ENCODE results near the gene FAM25C. TPM values are rescaled to one million over a fixed set of nuclear protein-coding genes. Genes with fewer than 3 reads are reported as not detected.
"Not testable (repeated sequence)": the region's sequence is repeated elsewhere in the genome, so short reads cannot be mapped to it uniquely, and the experiment has no call there.

The FAM25C gene
- total and polyA plus RNA-seq, 3 donors from 2014 or later = not detected

GRCh38 chr10:47975409-47975808 lies 24.2 kb downstream of the FAM25C start:
- H3K4me3 ChIP-seq; H3K27ac ChIP-seq; DNase-seq; H3K27me3 ChIP-seq; H3K9me3 ChIP-seq; H3K36me3 ChIP-seq (ENCODE audit: low read depth, missing control alignments); intact Hi-C loops (cut with DNase I; ENCODE audit: low total_unique reads); H3K4me1 ChIP-seq: not testable (repeated sequence)
- WGBS, 2 donors = 92 to 95% methylated on average over 2 of the region's 3 CpGs

- intact Hi-C loops (cut with DNase I; ENCODE audit: low total_unique reads); H3K4me3 ChIP-seq; DNase-seq; H3K27me3 ChIP-seq; H3K9me3 ChIP-seq; H3K4me1 ChIP-seq; H3K36me3 ChIP-seq (ENCODE audit: low read depth, missing control alignments); H3K27ac ChIP-seq: not testable (repeated sequence)
Observed at GRCh38 chr10:47973131-47973530, 26.5 kb downstream of the FAM25C start.

- H3K4me3 ChIP-seq; H3K27ac ChIP-seq; intact Hi-C loops (cut with DNase I; ENCODE audit: low total_unique reads); DNase-seq; H3K4me1 ChIP-seq; H3K27me3 ChIP-seq; H3K36me3 ChIP-seq (ENCODE audit: low read depth, missing control alignments); H3K9me3 ChIP-seq: not testable (repeated sequence)
- WGBS, 2 donors = no CpG with 5 or more reads among the region's 2 CpGs
Observed at GRCh38 chr10:47972077-47972476, 27.5 kb downstream of the FAM25C start.

GRCh38 chr10:47971598-47971997 lies 28.0 kb downstream of the FAM25C start:
- no CpG with 5 or more reads among the region's 5 CpGs for WGBS, 2 donors
- H3K36me3 ChIP-seq (ENCODE audit: low read depth, missing control alignments); DNase-seq; intact Hi-C loops (cut with DNase I; ENCODE audit: low total_unique reads); H3K9me3 ChIP-seq; H3K4me1 ChIP-seq; H3K4me3 ChIP-seq; H3K27ac ChIP-seq; H3K27me3 ChIP-seq: not testable (repeated sequence)

GRCh38 chr10:47970047-47970446 lies 29.5 kb downstream of the FAM25C start:
- intact Hi-C loops (cut with DNase I; ENCODE audit: low total_unique reads); H3K36me3 ChIP-seq (ENCODE audit: low read depth, missing control alignments); H3K9me3 ChIP-seq; H3K4me3 ChIP-seq; DNase-seq; H3K27me3 ChIP-seq; H3K27ac ChIP-seq; H3K4me1 ChIP-seq: not testable (repeated sequence)
- 77% methylated on average over 3 of the region's 3 CpGs for WGBS, 2 donors

GRCh38 chr10:47968988-47969387 lies 30.6 kb downstream of the FAM25C start:
- H3K27me3 ChIP-seq; H3K4me1 ChIP-seq; intact Hi-C loops (cut with DNase I; ENCODE audit: low total_unique reads); H3K27ac ChIP-seq; H3K9me3 ChIP-seq; H3K4me3 ChIP-seq; DNase-seq; H3K36me3 ChIP-seq (ENCODE audit: low read depth, missing control alignments): not testable (repeated sequence)
- WGBS, 2 donors = 89 to 93% methylated on average over 4 to 6 of the region's 6 CpGs

- not testable (repeated sequence) for H3K4me3 ChIP-seq
Observed at GRCh38 chr10:47964280-47965063, 35.1 kb downstream of the FAM25C start.

GRCh38 chr10:47962785-47963184 lies 36.8 kb downstream of the FAM25C start:
- H3K4me3 ChIP-seq; H3K4me1 ChIP-seq; intact Hi-C loops (cut with DNase I; ENCODE audit: low total_unique reads); DNase-seq; H3K27ac ChIP-seq; H3K9me3 ChIP-seq; H3K27me3 ChIP-seq; H3K36me3 ChIP-seq (ENCODE audit: low read depth, missing control alignments): not testable (repeated sequence)
- no CpG with 5 or more reads among the region's 5 CpGs for WGBS, 2 donors

More at GRCh38 chr10:47964280-47965063, 35.1 kb downstream of the FAM25C start:
- 25% methylated on average over 5 of the region's 14 CpGs; no CpG with 5 or more reads in 1 of the 2 donors for WGBS, 2 donors
- H3K9me3 ChIP-seq; H3K27ac ChIP-seq; H3K27me3 ChIP-seq; H3K4me1 ChIP-seq; H3K36me3 ChIP-seq (ENCODE audit: low read depth, missing control alignments); intact Hi-C loops (cut with DNase I; ENCODE audit: low total_unique reads); DNase-seq: not testable (repeated sequence)

GRCh38 chr10:47960699-47961098 lies 38.9 kb downstream of the FAM25C start:
- H3K27me3 ChIP-seq; H3K4me1 ChIP-seq; H3K9me3 ChIP-seq; H3K4me3 ChIP-seq; DNase-seq; H3K36me3 ChIP-seq (ENCODE audit: low read depth, missing control alignments); intact Hi-C loops (cut with DNase I; ENCODE audit: low total_unique reads); H3K27ac ChIP-seq: not testable (repeated sequence)
- WGBS, 2 donors = no CpG with 5 or more reads among the region's 2 CpGs

GRCh38 chr10:47959677-47960076 lies 39.9 kb downstream of the FAM25C start:
- H3K4me1 ChIP-seq; H3K4me3 ChIP-seq; H3K27ac ChIP-seq; DNase-seq; H3K9me3 ChIP-seq; H3K27me3 ChIP-seq; intact Hi-C loops (cut with DNase I; ENCODE audit: low total_unique reads); H3K36me3 ChIP-seq (ENCODE audit: low read depth, missing control alignments): not testable (repeated sequence)
- 97 to 100% methylated on average over 2 to 4 of the region's 5 CpGs for WGBS, 2 donors

GRCh38 chr10:47957158-47957557 lies 42.4 kb downstream of the FAM25C start:
- DNase-seq; H3K36me3 ChIP-seq (ENCODE audit: low read depth, missing control alignments); H3K4me1 ChIP-seq; H3K9me3 ChIP-seq; H3K4me3 ChIP-seq; H3K27ac ChIP-seq; H3K27me3 ChIP-seq; intact Hi-C loops (cut with DNase I; ENCODE audit: low total_unique reads): not testable (repeated sequence)
- 91 to 94% methylated on average over 6 to 8 of the region's 8 CpGs for WGBS, 2 donors

- H3K9me3 ChIP-seq; H3K27me3 ChIP-seq; DNase-seq; H3K4me1 ChIP-seq; H3K27ac ChIP-seq; H3K36me3 ChIP-seq (ENCODE audit: low read depth, missing control alignments); intact Hi-C loops (cut with DNase I; ENCODE audit: low total_unique reads); H3K4me3 ChIP-seq: not testable (repeated sequence)
- WGBS, 2 donors = 90 to 95% methylated on average over 1 of the region's 1 CpG
Observed at GRCh38 chr10:47947424-47947823, 52.2 kb downstream of the FAM25C start.

Data from testis (tissue), 3 donors.